Loucy (cell line): Measurements from ENCODE around the gene CYTH4.

Experiments
- EZH2phosphoT487 ChIP-seq: fragments of 200-600 bp; IDR thresholded peaks from 2 replicates; pipeline ENCODE4 v1.6.1; 2018; ENCODE audit warnings: antibody characterized with exemption, mild to moderate bottlenecking, moderate library complexity, borderline replicate concordance
- TF ChIP-seq, protein P1 (sequence below): fragments of 200-600 bp; sonication (generic); conservative IDR thresholded peaks from 2 replicates; pipeline ENCODE4 v1.5.1; 2014; ENCODE audit warnings: mild to moderate bottlenecking, antibody characterized with exemption, low read length

GRCh38 chr22:37269936-37270678 is 12.2 kb upstream of the CYTH4 start:
- TF ChIP-seq, protein P1, sequence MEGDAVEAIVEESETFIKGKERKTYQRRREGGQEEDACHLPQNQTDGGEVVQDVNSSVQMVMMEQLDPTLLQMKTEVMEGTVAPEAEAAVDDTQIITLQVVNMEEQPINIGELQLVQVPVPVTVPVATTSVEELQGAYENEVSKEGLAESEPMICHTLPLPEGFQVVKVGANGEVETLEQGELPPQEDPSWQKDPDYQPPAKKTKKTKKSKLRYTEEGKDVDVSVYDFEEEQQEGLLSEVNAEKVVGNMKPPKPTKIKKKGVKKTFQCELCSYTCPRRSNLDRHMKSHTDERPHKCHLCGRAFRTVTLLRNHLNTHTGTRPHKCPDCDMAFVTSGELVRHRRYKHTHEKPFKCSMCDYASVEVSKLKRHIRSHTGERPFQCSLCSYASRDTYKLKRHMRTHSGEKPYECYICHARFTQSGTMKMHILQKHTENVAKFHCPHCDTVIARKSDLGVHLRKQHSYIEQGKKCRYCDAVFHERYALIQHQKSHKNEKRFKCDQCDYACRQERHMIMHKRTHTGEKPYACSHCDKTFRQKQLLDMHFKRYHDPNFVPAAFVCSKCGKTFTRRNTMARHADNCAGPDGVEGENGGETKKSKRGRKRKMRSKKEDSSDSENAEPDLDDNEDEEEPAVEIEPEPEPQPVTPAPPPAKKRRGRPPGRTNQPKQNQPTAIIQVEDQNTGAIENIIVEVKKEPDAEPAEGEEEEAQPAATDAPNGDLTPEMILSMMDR, result no peak
- no peak for TF ChIP-seq EZH2phosphoT487
